ENCODE measurements around the gene ARMC5.

GRCh38 chr16:31487720-31488467 is 28.6 kb downstream of the ARMC5 start:
- TF ChIP-seq SMC3 (IDR thresholded peaks at IDR 0.05; ENCODE audit: borderline replicate concordance, low read length), result no peak
- TF ChIP-seq, protein P1, sequence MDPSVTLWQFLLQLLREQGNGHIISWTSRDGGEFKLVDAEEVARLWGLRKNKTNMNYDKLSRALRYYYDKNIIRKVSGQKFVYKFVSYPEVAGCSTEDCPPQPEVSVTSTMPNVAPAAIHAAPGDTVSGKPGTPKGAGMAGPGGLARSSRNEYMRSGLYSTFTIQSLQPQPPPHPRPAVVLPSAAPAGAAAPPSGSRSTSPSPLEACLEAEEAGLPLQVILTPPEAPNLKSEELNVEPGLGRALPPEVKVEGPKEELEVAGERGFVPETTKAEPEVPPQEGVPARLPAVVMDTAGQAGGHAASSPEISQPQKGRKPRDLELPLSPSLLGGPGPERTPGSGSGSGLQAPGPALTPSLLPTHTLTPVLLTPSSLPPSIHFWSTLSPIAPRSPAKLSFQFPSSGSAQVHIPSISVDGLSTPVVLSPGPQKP (IDR thresholded peaks at IDR 0.05; ENCODE audit: low read depth, low read length), result no peak
- TF ChIP-seq, protein P2, sequence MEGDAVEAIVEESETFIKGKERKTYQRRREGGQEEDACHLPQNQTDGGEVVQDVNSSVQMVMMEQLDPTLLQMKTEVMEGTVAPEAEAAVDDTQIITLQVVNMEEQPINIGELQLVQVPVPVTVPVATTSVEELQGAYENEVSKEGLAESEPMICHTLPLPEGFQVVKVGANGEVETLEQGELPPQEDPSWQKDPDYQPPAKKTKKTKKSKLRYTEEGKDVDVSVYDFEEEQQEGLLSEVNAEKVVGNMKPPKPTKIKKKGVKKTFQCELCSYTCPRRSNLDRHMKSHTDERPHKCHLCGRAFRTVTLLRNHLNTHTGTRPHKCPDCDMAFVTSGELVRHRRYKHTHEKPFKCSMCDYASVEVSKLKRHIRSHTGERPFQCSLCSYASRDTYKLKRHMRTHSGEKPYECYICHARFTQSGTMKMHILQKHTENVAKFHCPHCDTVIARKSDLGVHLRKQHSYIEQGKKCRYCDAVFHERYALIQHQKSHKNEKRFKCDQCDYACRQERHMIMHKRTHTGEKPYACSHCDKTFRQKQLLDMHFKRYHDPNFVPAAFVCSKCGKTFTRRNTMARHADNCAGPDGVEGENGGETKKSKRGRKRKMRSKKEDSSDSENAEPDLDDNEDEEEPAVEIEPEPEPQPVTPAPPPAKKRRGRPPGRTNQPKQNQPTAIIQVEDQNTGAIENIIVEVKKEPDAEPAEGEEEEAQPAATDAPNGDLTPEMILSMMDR (IDR thresholded peaks at IDR 0.05 in 2 of 3, conservative IDR thresholded peaks at IDR 0.05 in 1 of 3; ENCODE audit: control insufficient read depth in 2 of 3, extremely low read depth in 1 of 3, insufficient read depth in 1 of 3, low read depth in 3 of 3, low read length in 3 of 3), result no peak
- no peak for TF ChIP-seq POLR2AphosphoS5 (IDR thresholded peaks at IDR 0.05; ENCODE audit: low read length)
- no peak for TF ChIP-seq YY1 (IDR thresholded peaks at IDR 0.05; ENCODE audit: low read depth, low read length)
- no peak for TF ChIP-seq EP300 (IDR thresholded peaks at IDR 0.05; ENCODE audit: borderline replicate concordance in 1 of 2, control insufficient read depth in 1 of 2, low read depth in 2 of 2, low read length in 2 of 2)
- TF ChIP-seq GATAD2B (conservative IDR thresholded peaks at IDR 0.05; ENCODE audit: low read depth), result no peak
- no peak for TF ChIP-seq CHD2 (IDR thresholded peaks at IDR 0.05; ENCODE audit: borderline replicate concordance, low read depth, low read length)
- TF ChIP-seq EZH2 (IDR thresholded peaks at IDR 0.05; ENCODE audit: borderline replicate concordance, control insufficient read depth, low read depth, low read length), result no peak
- TF ChIP-seq BRCA1 (IDR thresholded peaks at IDR 0.05; ENCODE audit: low read depth, low read length), result no peak
- no peak for TF ChIP-seq TARDBP (IDR thresholded peaks at IDR 0.05; ENCODE audit: borderline replicate concordance)
- TF ChIP-seq, protein P3, sequence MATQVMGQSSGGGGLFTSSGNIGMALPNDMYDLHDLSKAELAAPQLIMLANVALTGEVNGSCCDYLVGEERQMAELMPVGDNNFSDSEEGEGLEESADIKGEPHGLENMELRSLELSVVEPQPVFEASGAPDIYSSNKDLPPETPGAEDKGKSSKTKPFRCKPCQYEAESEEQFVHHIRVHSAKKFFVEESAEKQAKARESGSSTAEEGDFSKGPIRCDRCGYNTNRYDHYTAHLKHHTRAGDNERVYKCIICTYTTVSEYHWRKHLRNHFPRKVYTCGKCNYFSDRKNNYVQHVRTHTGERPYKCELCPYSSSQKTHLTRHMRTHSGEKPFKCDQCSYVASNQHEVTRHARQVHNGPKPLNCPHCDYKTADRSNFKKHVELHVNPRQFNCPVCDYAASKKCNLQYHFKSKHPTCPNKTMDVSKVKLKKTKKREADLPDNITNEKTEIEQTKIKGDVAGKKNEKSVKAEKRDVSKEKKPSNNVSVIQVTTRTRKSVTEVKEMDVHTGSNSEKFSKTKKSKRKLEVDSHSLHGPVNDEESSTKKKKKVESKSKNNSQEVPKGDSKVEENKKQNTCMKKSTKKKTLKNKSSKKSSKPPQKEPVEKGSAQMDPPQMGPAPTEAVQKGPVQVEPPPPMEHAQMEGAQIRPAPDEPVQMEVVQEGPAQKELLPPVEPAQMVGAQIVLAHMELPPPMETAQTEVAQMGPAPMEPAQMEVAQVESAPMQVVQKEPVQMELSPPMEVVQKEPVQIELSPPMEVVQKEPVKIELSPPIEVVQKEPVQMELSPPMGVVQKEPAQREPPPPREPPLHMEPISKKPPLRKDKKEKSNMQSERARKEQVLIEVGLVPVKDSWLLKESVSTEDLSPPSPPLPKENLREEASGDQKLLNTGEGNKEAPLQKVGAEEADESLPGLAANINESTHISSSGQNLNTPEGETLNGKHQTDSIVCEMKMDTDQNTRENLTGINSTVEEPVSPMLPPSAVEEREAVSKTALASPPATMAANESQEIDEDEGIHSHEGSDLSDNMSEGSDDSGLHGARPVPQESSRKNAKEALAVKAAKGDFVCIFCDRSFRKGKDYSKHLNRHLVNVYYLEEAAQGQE (IDR thresholded peaks at IDR 0.05; ENCODE audit: low read depth, low read length), result no peak

Data from GM12878 (cell line).